Astrocyte (in vitro differentiated cells and primary cell): ENCODE data around the gene NDST4. TPM values are rescaled to one million over a fixed set of nuclear protein-coding genes. Genes with fewer than 3 reads are reported as not detected.

Experiments
- DNase-seq: peaks from one replicate; pipeline ENCODE4 v3.0.0-alpha.2; 2010; ENCODE audit warnings: low read depth
- FAIRE-seq: peaks from 2 replicates; lab custom pipeline; 2011; peaks lifted over from hg19 to GRCh38; lab: Jason Lieb, UNC
- H2AFZ ChIP-seq: 2 replicates; pipeline ENCODE4 v1.6.0; 2012; ENCODE audit warnings: low read depth, low read length, inconsistent platforms
- H3K27ac ChIP-seq: 2 replicates; pipeline ENCODE4 v1.5.1; 2011; ENCODE audit warnings: low read depth, low read length, inconsistent platforms
- H3K27me3 ChIP-seq: 2 replicates; pipeline ENCODE4 v1.6.0; 2011; ENCODE audit warnings: low read length, inconsistent platforms; ENCODE audit not compliant: insufficient read depth
- H3K36me3 ChIP-seq: 2 replicates; pipeline ENCODE4 v1.5.1; 2011; ENCODE audit warnings: low read length, inconsistent platforms; ENCODE audit not compliant: insufficient read depth
- H3K4me1 ChIP-seq: 2 replicates; pipeline ENCODE4 v1.5.1; 2011; ENCODE audit warnings: low read length, inconsistent platforms; ENCODE audit not compliant: insufficient read depth
- H3K4me2 ChIP-seq: 2 replicates; pipeline ENCODE4 v1.6.0; 2012; ENCODE audit warnings: low read length, inconsistent platforms
- H3K4me3 ChIP-seq: 2 replicates; pipeline ENCODE4 v1.5.1; 2011; ENCODE audit warnings: low read depth, mild to moderate bottlenecking, low read length, inconsistent platforms; ENCODE audit not compliant: insufficient read depth
- H3K79me2 ChIP-seq: 2 replicates; pipeline ENCODE4 v1.6.0; 2012; ENCODE audit warnings: mild to moderate bottlenecking, low read length, inconsistent platforms; ENCODE audit not compliant: insufficient read depth
- H3K9ac ChIP-seq: 2 replicates; pipeline ENCODE4 v1.6.0; 2012; ENCODE audit warnings: mild to moderate bottlenecking, low read length, inconsistent platforms
- H3K9me3 ChIP-seq: 2 replicates; pipeline ENCODE4 v1.5.1; 2012; ENCODE audit warnings: low read depth, mild to moderate bottlenecking, low read length, inconsistent platforms; ENCODE audit not compliant: insufficient read depth
- H4K20me1 ChIP-seq: 2 replicates; pipeline ENCODE4 v1.6.0; 2012; ENCODE audit warnings: low read length, inconsistent platforms; ENCODE audit not compliant: insufficient read depth
- H3K27ac Mint-ChIP-seq: one replicate; pipeline ENCODE4 v1.8.0; 2021; ENCODE audit warnings: mild to moderate bottlenecking, mixed read lengths; ENCODE audit not compliant: unreplicated experiment
- H3K27me3 Mint-ChIP-seq: one replicate; pipeline ENCODE4 v1.8.0; 2021; ENCODE audit warnings: low read depth, mixed read lengths; ENCODE audit not compliant: unreplicated experiment
- H3K36me3 Mint-ChIP-seq: one replicate; pipeline ENCODE4 v1.8.0; 2021; ENCODE audit warnings: low read depth, mixed read lengths; ENCODE audit not compliant: unreplicated experiment
- H3K4me1 Mint-ChIP-seq: one replicate; pipeline ENCODE4 v1.8.0; 2021; ENCODE audit warnings: low read depth, mixed read lengths; ENCODE audit not compliant: unreplicated experiment
- H3K4me3 Mint-ChIP-seq: one replicate; pipeline ENCODE4 v1.8.0; 2021; ENCODE audit warnings: mild to moderate bottlenecking, moderate library complexity, mixed read lengths; ENCODE audit not compliant: unreplicated experiment
- H3K9me3 Mint-ChIP-seq: one replicate; pipeline ENCODE4 v1.8.0; 2021; ENCODE audit warnings: mild to moderate bottlenecking, mixed read lengths; ENCODE audit not compliant: unreplicated experiment
- EZH2 ChIP-seq: IDR thresholded peaks from 2 replicates; pipeline ENCODE4 v1.6.1; 2012; ENCODE audit warnings: mild to moderate bottlenecking, low read length, inconsistent platforms; ENCODE audit not compliant: insufficient read depth
- total RNA-seq: library from RNA; stranded (reverse); gene quantifications from 2 replicates; pipeline ENCODE4 v1.2.1, GENCODE V29; 2021
- TF ChIP-seq, protein P1 (sequence below): IDR thresholded peaks from 2 replicates; pipeline ENCODE4 v1.5.1; 2011; ENCODE audit warnings: low read depth, mild to moderate bottlenecking, inconsistent platforms, low read length, moderate library complexity; ENCODE audit not compliant: insufficient read depth

NDST4 gene
- total RNA-seq, 1 donor from 2014 or later, result not detected

DNA sequence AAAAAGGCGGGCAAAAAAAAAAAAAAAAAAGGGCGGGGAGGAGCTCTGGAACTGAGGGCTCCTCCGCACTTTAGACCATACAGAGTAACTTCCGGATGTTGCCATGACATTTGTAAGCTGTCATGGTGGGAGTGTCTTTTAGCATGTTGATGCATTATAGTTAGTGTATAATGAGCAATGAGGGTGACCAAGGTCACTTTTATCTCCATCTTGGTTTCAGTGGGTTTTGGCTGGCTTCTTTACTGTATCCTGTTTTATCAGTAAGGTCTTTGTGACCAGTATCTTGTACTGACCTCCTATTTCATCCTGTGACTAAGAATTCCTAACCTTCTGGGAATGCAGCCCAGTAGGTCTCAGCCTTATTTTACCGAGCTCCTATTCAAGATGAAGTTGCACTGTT is 321.4 kb downstream of the NDST4 start:
- Histone ChIP-seq H2AFZ (no peak overlapping the region), H3K27me3 (no peaks in the 10 kb centered on the region), H3K9me3 (no peaks in the 10 kb centered on the region), H3K4me1 (no peaks in the 10 kb centered on the region), H3K4me3 (no peak overlapping the region), H3K36me3 (no peaks in the 10 kb centered on the region), H3K79me2 (no peaks in the 10 kb centered on the region), H3K27ac (no peak overlapping the region), H3K4me2 (no peak overlapping the region), H4K20me1 (no peaks in the 10 kb centered on the region), H3K9ac (no peak overlapping the region)
- TF ChIP-seq, protein P1, sequence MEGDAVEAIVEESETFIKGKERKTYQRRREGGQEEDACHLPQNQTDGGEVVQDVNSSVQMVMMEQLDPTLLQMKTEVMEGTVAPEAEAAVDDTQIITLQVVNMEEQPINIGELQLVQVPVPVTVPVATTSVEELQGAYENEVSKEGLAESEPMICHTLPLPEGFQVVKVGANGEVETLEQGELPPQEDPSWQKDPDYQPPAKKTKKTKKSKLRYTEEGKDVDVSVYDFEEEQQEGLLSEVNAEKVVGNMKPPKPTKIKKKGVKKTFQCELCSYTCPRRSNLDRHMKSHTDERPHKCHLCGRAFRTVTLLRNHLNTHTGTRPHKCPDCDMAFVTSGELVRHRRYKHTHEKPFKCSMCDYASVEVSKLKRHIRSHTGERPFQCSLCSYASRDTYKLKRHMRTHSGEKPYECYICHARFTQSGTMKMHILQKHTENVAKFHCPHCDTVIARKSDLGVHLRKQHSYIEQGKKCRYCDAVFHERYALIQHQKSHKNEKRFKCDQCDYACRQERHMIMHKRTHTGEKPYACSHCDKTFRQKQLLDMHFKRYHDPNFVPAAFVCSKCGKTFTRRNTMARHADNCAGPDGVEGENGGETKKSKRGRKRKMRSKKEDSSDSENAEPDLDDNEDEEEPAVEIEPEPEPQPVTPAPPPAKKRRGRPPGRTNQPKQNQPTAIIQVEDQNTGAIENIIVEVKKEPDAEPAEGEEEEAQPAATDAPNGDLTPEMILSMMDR, result no peak
- TF ChIP-seq EZH2, result no peak
- no peaks in the 10 kb centered on the region for H3K27me3 Mint-ChIP-seq
- no peak overlapping the region for H3K4me3 Mint-ChIP-seq
- no peaks in the 10 kb centered on the region for H3K9me3 Mint-ChIP-seq
- FAIRE-seq, result no peak
- H3K27ac Mint-ChIP-seq, result no peak overlapping the region
- H3K36me3 Mint-ChIP-seq, result no peaks in the 10 kb centered on the region
- DNase-seq, result no peak
- no peaks in the 10 kb centered on the region for H3K4me1 Mint-ChIP-seq

DNA sequence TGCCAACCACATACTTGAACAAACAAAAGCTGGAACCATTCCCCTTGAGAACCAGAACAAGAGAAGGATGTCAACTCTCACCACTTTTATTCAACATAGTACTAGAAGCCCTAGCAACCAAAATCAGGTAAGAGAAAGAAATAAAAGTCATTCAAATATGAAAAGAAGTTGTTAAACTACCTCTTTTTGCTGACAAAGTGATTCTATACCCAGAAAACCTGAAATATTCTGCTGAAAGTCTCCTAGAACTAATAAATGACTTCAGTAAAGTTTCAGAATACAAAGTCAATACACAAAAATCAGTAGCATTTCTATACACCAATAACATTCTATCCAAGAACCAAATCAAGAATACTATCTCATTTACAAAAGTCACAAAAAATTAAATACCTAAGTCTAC is 327.9 kb downstream of the NDST4 start:
- H3K9ac ChIP-seq, result no peak overlapping the region
- H2AFZ ChIP-seq, result no peak overlapping the region
- no peaks in the 10 kb centered on the region for H3K36me3 ChIP-seq
- H3K9me3 Mint-ChIP-seq, result no peaks in the 10 kb centered on the region
- peaks cover 5% of the 10 kb centered on the region for H3K4me1 ChIP-seq
- H3K79me2 ChIP-seq, result no peaks in the 10 kb centered on the region
- peaks cover 21% of the 10 kb centered on the region for H3K4me1 Mint-ChIP-seq
- H3K27me3 Mint-ChIP-seq, result no peaks in the 10 kb centered on the region
- no peak overlapping the region for H3K27ac Mint-ChIP-seq
- TF ChIP-seq EZH2, result no peak
- TF ChIP-seq, protein P1, result no peak
- no peak for DNase-seq
- H4K20me1 ChIP-seq, result no peaks in the 10 kb centered on the region
- no peak overlapping the region for H3K4me3 Mint-ChIP-seq
- H3K27me3 ChIP-seq, result no peaks in the 10 kb centered on the region
- no peak overlapping the region for H3K4me2 ChIP-seq
- H3K27ac ChIP-seq, result no peak overlapping the region
- no peak for FAIRE-seq
- H3K36me3 Mint-ChIP-seq, result no peaks in the 10 kb centered on the region
- H3K4me3 ChIP-seq, result no peak overlapping the region
- H3K9me3 ChIP-seq, result no peaks in the 10 kb centered on the region

DNA sequence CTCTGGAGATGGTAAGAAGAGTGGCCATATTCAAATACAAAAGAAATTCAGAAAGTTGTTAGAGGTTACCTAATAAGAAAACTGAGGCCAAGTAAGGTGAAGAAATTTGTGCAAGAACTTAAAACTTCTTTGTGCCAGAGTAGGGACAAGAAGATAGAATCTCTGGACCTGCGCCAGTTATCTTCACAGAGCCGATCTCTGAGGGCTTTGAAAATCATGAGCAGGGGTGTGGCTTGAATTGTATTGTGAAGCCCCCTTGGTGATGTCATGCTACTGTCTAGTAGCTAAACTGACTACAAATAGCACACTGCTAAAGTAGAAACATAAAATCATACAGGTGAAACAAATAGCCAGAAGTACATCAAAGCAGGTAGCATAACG is 330.2 kb downstream of the NDST4 start:
- no peak for TF ChIP-seq EZH2
- TF ChIP-seq, protein P1, result no peak
- no peaks in the 10 kb centered on the region for H3K27me3 Mint-ChIP-seq
- no peak overlapping the region for H3K4me3 ChIP-seq
- no peak overlapping the region for H3K9ac ChIP-seq
- H3K9me3 ChIP-seq, result no peaks in the 10 kb centered on the region
- no peak for DNase-seq
- H3K79me2 ChIP-seq, result no peaks in the 10 kb centered on the region
- no peak overlapping the region for H3K4me3 Mint-ChIP-seq
- no peak for FAIRE-seq
- peak overlapping the region; percentile 29 for H3K27ac Mint-ChIP-seq
- no peaks in the 10 kb centered on the region for H3K36me3 Mint-ChIP-seq
- peaks cover 5% of the 10 kb centered on the region for H3K4me1 ChIP-seq
- no peaks in the 10 kb centered on the region for H3K27me3 ChIP-seq
- no peaks in the 10 kb centered on the region for H4K20me1 ChIP-seq
- H3K36me3 ChIP-seq, result no peaks in the 10 kb centered on the region
- peak overlapping the region; percentile 30 for H3K4me2 ChIP-seq
- peaks cover 21% of the 10 kb centered on the region for H3K4me1 Mint-ChIP-seq
- H3K27ac ChIP-seq, result no peak overlapping the region
- H3K9me3 Mint-ChIP-seq, result no peaks in the 10 kb centered on the region
- no peak overlapping the region for H2AFZ ChIP-seq
